Measurements from ENCODE around the gene NR2C1. TPM values are rescaled to one million over a fixed set of nuclear protein-coding genes. Genes with fewer than 3 reads are reported as not detected.
"Not testable (repeated sequence)": the region's sequence is repeated elsewhere in the genome, so short reads cannot be mapped to it uniquely, and the experiment has no call there.

NR2C1 gene
- total RNA-seq, 1 experiment from 2014 or later = 45.4 TPM

- DNase-seq (ENCODE audit: low spot score) (no peak), ATAC-seq (no peak)
- TF ChIP-seq, protein P1, sequence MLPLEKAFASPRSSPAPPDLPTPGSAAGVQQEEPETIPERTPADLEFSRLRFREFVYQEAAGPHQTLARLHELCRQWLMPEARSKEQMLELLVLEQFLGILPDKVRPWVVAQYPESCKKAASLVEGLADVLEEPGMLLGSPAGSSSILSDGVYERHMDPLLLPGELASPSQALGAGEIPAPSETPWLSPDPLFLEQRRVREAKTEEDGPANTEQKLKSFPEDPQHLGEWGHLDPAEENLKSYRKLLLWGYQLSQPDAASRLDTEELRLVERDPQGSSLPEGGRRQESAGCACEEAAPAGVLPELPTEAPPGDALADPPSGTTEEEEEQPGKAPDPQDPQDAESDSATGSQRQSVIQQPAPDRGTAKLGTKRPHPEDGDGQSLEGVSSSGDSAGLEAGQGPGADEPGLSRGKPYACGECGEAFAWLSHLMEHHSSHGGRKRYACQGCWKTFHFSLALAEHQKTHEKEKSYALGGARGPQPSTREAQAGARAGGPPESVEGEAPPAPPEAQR (CRISPR knock-in tag; IDR thresholded peaks at IDR 0.05) = no peak
- TF ChIP-seq NR2C2 (CRISPR knock-in tag; IDR thresholded peaks at IDR 0.05) = no peak
- TF ChIP-seq, protein P2, sequence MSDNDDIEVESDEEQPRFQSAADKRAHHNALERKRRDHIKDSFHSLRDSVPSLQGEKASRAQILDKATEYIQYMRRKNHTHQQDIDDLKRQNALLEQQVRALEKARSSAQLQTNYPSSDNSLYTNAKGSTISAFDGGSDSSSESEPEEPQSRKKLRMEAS (CRISPR knock-in tag; IDR thresholded peaks at IDR 0.05) = no peak
- ChIA-PET POLR2A (no interaction called here), CTCF (no interaction called here)
- no peak overlapping the region for H3K27ac Mint-ChIP-seq
- no peaks in the 10 kb centered on the region for H3K27me3 Mint-ChIP-seq (ENCODE audit: low read depth)
- H3K9me3 Mint-ChIP-seq = no peaks in the 10 kb centered on the region
- no peak overlapping the region for H3K4me3 Mint-ChIP-seq
- H3K36me3 Mint-ChIP-seq = peaks cover 9% of the 10 kb centered on the region
- peaks cover 9% of the 10 kb centered on the region for H3K4me1 Mint-ChIP-seq
Observed at GRCh38 chr12:94994312-94994711, 79.1 kb downstream of the NR2C1 start.

- H3K27me3 Mint-ChIP-seq (ENCODE audit: low read depth); ATAC-seq: not testable (repeated sequence)
Observed at GRCh38 chr12:94993855-94994254, 79.6 kb downstream of the NR2C1 start.

GRCh38 chr12:94990222-94990621, 83.2 kb downstream of the NR2C1 start:
- Mint-ChIP-seq H3K27ac (no peak overlapping the region), H3K4me1 (no peaks in the 10 kb centered on the region), H3K9me3 (no peaks in the 10 kb centered on the region), H3K4me3 (no peak overlapping the region), H3K36me3 (peaks cover 9% of the 10 kb centered on the region), H3K27me3 (ENCODE audit: low read depth) (no peaks in the 10 kb centered on the region)
- ChIA-PET CTCF (interaction anchor here (1.2 to 1.3 kb wide), 2 partner anchors 13 to 83 kb away, joined by 3 to 4 read pairs; partner anchors contain the start of genes NDUFA12 and NR2C1), POLR2A (interaction anchor here (1.2 kb wide), 1 partner anchor 13 kb away, joined by 5 read pairs; the partner anchor contains the start of gene NDUFA12)
- no peak for DNase-seq (ENCODE audit: low spot score)
- TF ChIP-seq SOX15 (CRISPR knock-in tag; IDR thresholded peaks at IDR 0.05) (no peak), ZNF232 (CRISPR knock-in tag; IDR thresholded peaks at IDR 0.05) (no peak), CTCF (IDR thresholded peaks at IDR 0.05) (no peak), GRHL2 (CRISPR knock-in tag; IDR thresholded peaks at IDR 0.05; ENCODE audit: insufficient replicate concordance, severe bottlenecking) (no peak), PRRX2 (CRISPR knock-in tag; IDR thresholded peaks at IDR 0.05) (no peak), ATF1 (CRISPR knock-in tag; IDR thresholded peaks at IDR 0.05) (no peak), NR1H2 (CRISPR knock-in tag; IDR thresholded peaks at IDR 0.05) (no peak), FOXP1 (CRISPR knock-in tag; IDR thresholded peaks at IDR 0.05; ENCODE audit: borderline replicate concordance) (no peak), ATF6 (CRISPR knock-in tag; IDR thresholded peaks at IDR 0.05) (no peak), NFYB (CRISPR knock-in tag; conservative IDR thresholded peaks at IDR 0.05; ENCODE audit: low read depth) (no peak), JUN (CRISPR knock-in tag; IDR thresholded peaks at IDR 0.05) (no peak)
- TF ChIP-seq, protein P3, sequence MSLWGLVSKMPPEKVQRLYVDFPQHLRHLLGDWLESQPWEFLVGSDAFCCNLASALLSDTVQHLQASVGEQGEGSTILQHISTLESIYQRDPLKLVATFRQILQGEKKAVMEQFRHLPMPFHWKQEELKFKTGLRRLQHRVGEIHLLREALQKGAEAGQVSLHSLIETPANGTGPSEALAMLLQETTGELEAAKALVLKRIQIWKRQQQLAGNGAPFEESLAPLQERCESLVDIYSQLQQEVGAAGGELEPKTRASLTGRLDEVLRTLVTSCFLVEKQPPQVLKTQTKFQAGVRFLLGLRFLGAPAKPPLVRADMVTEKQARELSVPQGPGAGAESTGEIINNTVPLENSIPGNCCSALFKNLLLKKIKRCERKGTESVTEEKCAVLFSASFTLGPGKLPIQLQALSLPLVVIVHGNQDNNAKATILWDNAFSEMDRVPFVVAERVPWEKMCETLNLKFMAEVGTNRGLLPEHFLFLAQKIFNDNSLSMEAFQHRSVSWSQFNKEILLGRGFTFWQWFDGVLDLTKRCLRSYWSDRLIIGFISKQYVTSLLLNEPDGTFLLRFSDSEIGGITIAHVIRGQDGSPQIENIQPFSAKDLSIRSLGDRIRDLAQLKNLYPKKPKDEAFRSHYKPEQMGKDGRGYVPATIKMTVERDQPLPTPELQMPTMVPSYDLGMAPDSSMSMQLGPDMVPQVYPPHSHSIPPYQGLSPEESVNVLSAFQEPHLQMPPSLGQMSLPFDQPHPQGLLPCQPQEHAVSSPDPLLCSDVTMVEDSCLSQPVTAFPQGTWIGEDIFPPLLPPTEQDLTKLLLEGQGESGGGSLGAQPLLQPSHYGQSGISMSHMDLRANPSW (CRISPR knock-in tag; conservative IDR thresholded peaks at IDR 0.05; ENCODE audit: low read depth) = no peak
- no peak for ATAC-seq

More at GRCh38 chr12:94993855-94994254, 79.6 kb downstream of the NR2C1 start:
- CTCF ChIA-PET; H3K9me3 Mint-ChIP-seq; H3K4me1 Mint-ChIP-seq; POLR2A ChIA-PET; DNase-seq (ENCODE audit: low spot score); H3K4me3 Mint-ChIP-seq; H3K27ac Mint-ChIP-seq; H3K36me3 Mint-ChIP-seq: not testable (repeated sequence)
